Lower leg skin (tissue), 3 donors: Measurements from ENCODE around the gene UBA6.

Experiments
- CTCF ChIP-seq, 3 donors: fragments of 450-650 bp; IDR thresholded peaks; one replicate each; pipeline ENCODE4 v1.5.1; 2016; ENCODE audit warnings: antibody characterized with exemption in 3 of 3, mild to moderate bottlenecking in 3 of 3, moderate library complexity in 2 of 3
- POLR2A ChIP-seq, 2 donors: fragments of 450-650 bp; IDR thresholded peaks; one replicate each; pipeline ENCODE4 v1.6.1; 2016 to 2017; ENCODE audit warnings: antibody characterized with exemption in 2 of 2, mild to moderate bottlenecking in 1 of 2, moderate library complexity in 1 of 2

GRCh38 chr4:67713529-67714247 lies 12.7 kb upstream of the UBA6 start:
- TF ChIP-seq CTCF (IDR thresholded peaks at IDR 0.05) = no peak
- TF ChIP-seq POLR2A (IDR thresholded peaks at IDR 0.05) = no peak
